Activated CD4-positive, CD25-positive, alpha-beta regulatory T cell (primary cell): ENCODE results near the gene GPR155.
A peak's percentile ranks its signal among the peaks of the same experiment; 100 is the strongest.
"Not testable (repeated sequence)": the region's sequence is repeated elsewhere in the genome, so short reads cannot be mapped to it uniquely, and the experiment has no call there.

ENCODE experiments used
- DNase-seq, 4 experiments: peaks; one replicate each; lab custom pipeline; 2025; lab: John Stamatoyannopoulos, UW

Gene GPR155

DNA sequence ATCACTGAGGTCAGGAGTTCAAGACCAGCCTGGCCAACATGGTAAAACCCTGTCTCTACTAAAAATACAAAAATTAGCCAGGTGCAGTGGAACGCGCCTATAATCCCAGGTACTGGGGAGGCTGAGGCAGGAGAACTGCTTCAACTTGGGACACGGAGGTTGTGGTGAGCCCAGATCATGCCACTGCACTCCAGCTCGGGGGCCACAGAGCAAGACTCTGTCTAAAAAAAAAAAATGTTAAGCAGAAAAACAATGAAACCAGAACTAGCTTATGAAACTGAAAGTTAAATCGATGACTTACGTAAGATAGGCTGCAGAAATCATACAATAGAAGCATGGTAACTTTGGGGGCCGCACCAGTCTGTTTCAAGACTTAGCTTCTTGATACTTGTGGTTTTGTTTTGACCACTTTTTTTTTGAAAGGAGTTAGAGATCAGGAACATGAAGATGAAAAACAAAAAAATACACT is 6.2 kb upstream of the GPR155 start:
- peak in 3 of 4 experiments; percentile 19 to 43 (median 32) for DNase-seq

DNA sequence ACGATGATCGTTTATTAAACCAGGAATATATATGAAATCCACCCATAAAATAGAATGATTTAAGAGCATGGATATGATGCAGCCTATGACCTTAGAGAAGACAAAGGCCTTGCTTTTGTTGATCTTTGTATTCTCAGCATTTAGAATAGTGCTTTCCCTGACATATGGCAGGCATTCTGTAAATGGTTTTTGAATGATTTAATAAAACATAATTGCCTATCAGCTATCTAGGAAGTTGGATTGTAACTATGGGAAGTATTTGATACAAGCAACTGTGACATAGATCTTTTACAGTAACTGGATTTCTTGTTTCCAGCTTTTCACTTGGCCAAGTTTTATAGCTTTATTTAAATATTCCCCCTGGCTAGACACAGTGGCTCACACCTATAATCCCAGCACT is 5.1 kb upstream of the GPR155 start:
- DNase-seq = no peak

- no peak for DNase-seq
These were observed 3.2 kb upstream of the GPR155 start for GRCh38 chr2:174490051-174490450.

GRCh38 chr2:174489520-174489919 is 2.7 kb upstream of the GPR155 start:
- not testable (repeated sequence) for DNase-seq

DNA sequence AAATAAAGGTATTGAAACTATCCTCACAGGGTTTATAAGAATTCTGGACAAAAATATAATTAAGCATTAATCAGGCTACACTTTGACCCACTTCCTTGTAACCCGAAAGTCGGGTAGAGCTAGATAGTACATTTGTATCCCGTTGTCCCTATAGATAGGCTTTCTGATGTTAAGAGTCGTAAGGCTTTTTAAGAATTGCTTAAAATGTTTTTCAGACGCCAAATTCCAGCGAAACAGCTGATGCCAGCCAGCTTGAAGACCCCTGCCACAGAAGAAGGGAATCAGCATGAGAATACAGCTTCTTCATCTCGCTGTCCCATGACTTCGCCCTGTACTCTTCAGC is 962 bp upstream of the GPR155 start:
- DNase-seq = no peak

DNA sequence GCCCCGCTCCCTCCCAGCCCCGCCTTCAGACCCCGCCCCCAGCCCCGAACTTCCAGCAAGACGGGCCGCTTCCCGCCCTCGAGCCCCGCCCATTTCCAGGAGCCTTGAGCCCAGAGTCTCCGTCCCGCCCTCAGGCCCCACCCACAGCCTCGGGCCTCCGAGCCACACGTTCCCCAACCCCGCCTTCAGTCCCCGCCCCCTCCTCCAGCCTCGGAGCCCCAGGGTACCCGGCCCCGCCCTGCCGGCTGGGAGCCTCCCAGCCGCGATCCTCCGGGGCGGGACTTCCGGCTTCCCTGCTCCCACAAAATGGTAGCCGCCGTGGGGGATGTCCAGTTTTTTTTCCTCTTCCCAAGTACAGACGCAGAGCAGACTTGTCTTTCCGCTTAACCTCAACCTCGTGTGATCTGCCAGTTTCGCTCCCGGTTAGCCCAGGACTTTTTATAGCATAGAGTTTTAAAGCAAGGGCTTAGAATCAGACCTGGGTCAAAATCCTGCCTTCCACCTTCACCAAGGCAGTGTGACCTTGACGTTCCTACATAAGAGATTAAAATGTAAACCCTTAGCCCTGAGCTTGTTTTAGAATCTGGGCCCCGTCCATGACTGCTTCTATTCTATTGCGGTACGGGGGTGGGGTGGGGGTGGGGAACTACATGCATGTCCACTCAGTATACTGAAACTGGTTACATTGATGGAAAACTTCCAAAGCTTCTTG is 435 bp upstream of the GPR155 start:
- DNase-seq = peak; percentile 94 to 97 (median 96)

GRCh38 chr2:174485788-174486562 is 854 bp downstream of the GPR155 start:
- DNase-seq = no peak

DNA sequence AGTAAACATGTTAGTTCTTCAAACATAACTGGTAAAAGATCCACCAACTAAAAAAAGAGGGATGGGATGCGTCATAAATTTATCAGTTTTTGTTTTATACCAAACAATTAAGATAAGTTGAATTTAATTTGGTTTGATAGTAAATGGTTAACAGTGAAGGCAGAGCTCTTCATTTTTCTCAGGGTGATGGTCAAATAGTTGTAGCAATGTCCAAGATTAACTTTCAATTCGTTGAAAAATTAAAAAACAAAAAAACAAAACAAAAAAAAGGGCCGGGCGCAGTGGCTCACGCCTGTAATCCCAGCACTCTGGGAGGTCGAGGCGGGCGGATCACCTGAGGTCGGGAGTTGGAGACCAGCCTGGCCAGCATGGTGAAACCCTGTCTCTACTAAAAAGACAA is 1.8 kb downstream of the GPR155 start:
- not testable (repeated sequence) for DNase-seq

DNA sequence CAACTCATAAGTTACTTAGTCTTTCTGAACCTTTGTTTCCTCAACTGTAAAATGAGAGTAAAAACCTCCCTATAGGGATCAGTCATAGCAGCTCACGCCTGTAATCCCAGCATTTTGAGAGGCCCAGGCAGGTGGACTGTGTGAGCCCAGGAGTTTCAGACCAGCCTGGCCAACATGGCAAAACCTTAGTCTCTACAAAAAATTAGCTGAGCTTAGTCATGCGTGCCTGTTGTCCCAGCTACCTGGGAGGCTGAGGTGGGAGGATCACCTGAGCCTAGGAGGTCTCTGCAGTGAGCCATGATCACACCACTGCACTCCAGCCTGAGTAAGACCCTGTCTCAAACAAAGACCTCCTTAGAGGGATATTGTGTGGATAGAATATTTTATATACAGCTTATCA is 2.3 kb downstream of the GPR155 start:
- DNase-seq = no peak

- no peak for DNase-seq
These were observed 4.0 kb downstream of the GPR155 start for GRCh38 chr2:174482854-174483253.

DNA sequence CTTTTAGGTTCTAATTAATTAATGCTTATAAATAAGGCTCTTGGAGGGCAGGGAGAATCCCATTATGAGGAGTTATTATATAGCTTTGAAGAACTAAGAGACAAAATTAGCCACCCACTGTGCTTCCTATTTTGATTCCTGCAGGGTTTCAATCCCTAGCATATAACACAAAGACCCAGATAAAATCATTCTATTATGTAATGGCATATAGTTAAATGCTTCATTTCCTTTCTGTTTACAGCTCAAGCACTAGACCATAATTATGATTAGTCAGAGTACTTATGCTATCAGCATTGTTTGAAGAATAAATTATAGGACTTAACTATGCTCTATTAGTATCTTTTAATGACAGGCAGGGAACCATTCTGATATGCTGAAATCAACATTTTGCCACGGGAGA is 9.1 kb downstream of the GPR155 start:
- DNase-seq = no peak

DNA sequence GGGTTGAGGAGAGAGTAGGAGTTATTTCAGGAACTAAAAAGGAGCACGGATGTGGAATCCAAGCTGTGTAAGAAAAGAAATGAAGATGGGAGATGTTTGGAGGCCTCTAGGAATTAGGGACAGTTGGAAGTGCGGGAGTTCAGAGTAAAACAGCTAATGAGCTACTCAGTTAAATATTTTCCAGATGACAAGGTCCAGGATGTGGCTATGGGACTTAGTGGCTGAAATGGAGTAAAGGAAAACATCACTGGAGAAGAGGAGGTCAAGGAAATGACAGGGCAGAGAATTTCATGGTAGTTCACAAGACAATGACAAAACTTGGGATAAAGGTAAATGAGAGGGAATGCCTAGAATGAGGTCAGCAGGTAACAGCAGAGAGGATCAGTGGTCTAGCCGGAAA is 13.0 kb downstream of the GPR155 start:
- no peak for DNase-seq

DNA sequence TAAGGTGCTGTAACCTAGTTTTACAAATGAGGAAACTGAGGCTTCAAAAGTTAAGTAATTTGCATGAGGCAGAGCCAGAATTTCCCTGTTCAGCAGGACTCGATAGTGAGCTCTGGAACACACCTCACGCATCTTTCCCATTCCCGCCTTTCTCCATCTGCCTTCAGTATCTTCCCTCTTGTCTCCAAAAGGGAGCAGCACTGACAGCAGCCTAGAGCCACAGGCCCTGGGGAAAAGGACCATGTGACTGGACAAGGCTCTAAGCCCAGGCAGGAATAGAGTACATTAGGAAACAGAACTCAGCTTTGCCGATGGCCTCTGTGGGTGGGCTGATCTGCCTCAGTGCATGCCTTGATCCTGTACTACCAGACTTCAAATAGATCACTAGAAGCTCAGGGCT is 21.5 kb downstream of the GPR155 start:
- DNase-seq = no peak

DNA sequence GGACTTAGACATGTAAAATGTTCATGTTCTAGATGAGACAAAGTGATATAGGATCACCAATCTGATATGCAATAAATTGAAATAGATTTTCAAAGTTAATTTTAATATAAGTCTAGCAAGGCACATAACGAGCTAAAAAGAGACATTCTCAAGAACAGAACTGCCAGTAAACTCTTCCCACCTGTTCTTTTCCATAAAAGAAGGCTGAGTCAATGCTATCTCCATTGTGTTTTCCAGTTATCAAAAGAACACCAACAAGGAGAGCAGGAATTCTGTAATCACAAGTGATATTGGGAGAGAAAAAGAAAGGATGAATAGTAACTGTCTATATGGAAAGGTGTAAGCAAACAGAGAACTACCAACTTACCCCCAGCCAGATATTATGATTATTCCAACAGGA is 25.6 kb downstream of the GPR155 start:
- DNase-seq = no peak

DNA sequence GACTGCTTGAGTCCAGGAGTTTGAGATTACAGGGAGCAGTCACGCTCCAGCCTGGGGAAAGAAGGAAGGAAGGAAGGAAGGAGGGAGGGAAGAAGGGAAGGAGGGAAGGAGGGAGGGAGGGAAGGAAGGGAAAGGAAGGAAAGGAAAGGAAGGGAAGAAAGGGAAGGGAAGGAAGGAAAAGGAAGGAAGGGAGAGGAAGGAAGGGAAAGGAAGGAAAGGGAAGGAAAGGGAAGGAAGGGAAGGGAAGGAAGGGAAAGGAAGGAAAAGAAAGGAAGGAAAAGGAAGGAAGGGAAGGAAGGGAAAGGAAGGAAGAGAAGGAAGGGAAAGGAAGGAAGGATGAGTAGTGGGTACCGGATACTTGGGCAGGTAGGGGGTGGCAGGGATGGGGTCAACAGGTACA is 32.3 kb downstream of the GPR155 start:
- no peak for DNase-seq

GRCh38 chr2:174450021-174450816 is 36.6 kb downstream of the GPR155 start:
- DNase-seq = no peak

GRCh38 chr2:174449033-174449432 is 37.8 kb downstream of the GPR155 start:
- no peak for DNase-seq

GRCh38 chr2:174446531-174446930 is 40.3 kb downstream of the GPR155 start:
- DNase-seq = no peak

GRCh38 chr2:174445248-174445647 is 41.6 kb downstream of the GPR155 start:
- no peak for DNase-seq

DNA sequence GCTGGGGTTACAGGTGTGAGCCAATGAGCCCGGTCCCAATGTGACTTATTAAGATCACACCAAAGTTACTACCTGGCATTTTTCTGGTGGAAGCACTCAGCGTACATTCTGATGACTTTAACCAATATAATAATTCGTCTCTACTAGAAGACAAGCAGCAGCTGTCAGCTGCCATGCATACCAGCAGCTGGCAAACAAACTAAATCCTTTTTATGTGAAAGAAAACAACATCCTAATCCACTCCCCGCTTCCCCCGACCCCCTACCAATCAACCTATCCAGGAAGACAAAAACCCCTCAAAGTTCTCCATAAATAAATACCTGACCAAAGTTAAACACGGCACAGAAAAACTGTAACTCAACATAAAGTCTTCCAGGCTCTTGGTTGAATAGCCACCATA is 42.1 kb downstream of the GPR155 start:
- DNase-seq = no peak

- DNase-seq = no peak
These were observed 44.0 kb downstream of the GPR155 start for GRCh38 chr2:174442546-174443510.

DNA sequence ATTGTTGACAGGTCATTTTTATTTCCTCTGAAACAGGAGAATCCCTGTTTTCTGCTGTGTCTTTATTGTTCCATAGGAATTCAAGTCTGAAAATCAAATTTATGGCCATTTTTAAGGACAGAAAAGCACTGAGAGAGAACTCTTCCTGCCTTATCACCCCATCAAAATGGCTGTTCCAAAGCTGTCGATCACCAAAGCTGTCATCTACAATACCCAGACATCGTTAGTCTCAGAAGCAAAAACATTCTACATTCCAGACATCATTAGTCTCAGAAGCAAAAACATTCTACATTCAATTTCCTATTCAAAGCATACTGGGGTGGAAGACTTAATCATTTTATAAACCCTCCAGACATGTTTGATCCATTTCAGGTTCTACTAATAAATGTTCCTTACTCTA is 46.9 kb downstream of the GPR155 start:
- DNase-seq = no peak
